Stimulated activated CD8-positive, alpha-beta memory T cell treated with anti-CD3 and anti-CD28 coated beads, Interleukin-15, amount 100 ng/mL, for 1 hour (primary cell): ENCODE results near the gene CCDC167.
"Not testable (repeated sequence)": the region's sequence is repeated elsewhere in the genome, so short reads cannot be mapped to it uniquely, and the experiment has no call there.

Experiments used
- DNase-seq: peaks from one replicate; pipeline ENCODE4 v3.0.0-alpha.2; 2020; ENCODE audit warnings: low read depth

Gene CCDC167

DNA sequence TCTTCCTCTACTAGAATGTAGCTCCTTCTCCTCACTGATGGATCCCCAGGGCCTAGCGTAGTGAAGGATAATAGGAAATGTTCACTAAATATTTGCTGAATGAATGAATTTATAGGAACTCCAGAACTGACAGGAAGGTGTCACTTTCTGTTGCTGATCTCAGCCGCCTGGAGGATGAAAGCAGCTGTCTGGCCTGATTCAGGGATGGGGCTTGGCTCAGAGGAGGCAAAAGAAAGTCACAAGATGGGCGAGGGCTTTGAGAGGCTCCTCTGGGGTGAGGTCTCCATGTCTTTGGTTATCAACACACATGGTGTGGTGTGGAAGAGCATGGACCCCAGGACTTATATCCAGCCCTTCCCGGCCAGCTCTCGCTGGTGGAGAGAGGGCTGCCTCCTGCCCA, 11.5 kb upstream of the CCDC167 start:
- DNase-seq: no peak

DNA sequence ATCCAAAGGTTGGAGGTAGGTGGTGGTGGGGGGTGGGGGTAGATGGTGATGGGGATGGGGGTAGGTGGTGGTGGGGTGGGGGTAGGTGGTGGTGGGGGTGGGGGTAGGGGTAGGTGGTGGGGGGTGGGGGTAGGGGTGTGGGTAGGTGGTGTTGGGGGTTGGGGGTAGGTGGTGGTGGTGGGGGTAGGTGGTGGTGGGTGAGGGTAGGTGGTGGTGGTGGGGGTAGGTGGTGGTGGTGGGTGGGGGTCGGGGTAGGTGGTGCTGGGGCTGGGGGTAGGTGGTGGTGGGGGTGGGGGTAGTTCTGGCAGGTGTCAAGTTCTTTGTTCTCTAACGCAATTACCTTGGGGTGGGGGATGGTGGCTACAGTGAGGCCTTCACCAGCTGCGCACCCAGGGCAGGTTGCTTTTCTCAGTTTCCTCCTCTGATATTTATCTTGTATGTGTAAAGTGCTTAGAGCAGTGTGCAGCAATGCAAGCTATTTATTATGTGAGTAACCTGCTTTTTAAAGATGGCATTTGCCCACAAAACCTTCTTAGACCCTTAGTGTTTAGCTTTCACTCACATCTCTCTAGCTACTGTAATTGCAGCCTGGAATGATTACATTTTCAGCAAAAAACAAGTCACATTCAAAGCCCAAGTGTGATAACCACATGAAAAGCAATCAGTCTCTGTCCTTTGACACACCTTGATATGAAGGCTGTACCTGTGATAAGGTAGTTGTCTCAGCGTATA, 8.2 kb upstream of the CCDC167 start:
- no peak for DNase-seq

DNA sequence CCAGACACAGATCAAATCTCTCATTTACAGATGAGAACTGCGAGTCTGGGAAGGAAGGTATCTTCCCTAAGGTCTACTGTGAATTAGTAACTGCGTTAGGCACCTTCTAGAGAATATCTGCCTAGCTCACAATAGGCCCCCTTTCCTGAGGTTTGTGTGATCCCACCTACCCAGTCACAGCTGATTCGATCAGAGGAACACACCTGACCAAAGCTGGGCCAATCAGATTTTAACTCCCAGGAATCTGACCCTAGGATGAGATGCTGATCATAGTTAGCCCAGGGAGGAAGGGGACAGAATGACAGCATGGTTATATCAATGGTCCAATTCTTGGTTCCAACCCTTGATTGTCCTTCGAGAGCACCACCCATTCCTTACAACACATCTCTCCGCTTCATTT, 7.4 kb upstream of the CCDC167 start:
- DNase-seq: no peak

DNA sequence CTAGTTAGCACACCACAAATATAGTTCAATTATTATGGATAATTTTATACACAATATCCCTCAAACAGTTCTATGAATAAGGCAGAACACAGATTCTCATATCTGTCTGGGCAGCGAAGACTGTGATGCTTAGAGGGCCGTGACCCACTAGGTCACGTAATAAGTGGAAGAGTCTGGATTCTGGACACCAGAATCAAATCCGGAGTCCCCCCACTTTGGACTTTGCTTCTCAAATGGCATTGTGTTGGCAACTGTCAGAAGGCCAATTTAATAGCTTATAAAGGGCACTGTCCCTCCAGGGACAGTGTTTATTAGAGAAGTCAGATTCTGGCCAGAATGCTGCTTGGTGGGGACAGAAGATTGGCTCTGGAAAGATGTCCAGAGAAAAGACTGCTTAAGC, 6.8 kb upstream of the CCDC167 start:
- DNase-seq: no peak

DNA sequence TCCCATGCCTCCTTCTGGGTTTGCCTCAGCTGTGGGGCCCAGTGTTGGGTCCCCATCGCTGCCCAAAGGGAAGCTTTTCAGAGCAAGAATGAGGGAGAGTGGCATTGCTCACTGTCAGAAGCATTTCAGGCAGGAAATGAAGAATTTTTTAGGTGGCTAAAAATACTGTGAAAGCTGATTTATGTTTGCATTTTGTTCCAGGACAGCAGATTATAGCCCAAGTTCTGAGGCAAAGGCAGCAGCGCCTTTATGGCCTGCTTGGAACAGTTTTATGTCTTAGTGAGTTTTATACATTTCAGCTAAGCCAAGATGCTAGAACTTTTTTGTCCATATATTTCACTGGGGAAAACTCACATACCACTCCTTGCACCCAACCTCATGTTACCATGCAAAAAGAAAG, 4.3 kb upstream of the CCDC167 start:
- no peak for DNase-seq

DNA sequence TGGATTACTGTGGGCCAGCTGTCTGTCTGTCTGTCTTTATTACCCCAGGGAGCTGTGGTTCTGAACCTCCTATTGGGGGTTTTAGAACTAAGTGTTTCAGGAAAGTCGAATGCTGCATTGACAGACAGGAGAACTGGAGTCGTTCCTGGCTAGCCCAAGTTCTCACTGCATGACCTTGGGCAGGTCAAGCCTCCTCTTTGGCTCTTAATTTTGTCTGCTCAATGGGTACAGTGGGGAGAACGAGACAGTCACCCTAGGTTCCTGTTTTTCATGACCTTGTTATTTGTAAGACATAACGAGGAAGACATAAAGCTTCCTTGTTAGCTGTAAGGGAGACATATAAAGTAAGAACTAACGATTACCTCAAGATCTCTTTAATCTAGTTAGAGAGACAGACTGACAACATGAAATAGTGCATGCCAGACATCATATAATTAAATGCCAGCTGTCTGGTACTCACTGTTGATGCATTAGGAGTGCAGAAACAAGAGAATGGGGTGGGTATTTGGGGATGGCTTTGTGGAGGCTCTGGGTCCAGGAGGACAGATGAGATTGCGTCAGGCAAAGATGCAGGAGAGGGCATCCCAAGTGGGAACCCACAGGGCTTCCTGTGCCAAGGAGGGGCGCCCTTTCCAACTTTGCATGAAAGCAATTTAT, 3.7 kb upstream of the CCDC167 start:
- DNase-seq: no peak

DNA sequence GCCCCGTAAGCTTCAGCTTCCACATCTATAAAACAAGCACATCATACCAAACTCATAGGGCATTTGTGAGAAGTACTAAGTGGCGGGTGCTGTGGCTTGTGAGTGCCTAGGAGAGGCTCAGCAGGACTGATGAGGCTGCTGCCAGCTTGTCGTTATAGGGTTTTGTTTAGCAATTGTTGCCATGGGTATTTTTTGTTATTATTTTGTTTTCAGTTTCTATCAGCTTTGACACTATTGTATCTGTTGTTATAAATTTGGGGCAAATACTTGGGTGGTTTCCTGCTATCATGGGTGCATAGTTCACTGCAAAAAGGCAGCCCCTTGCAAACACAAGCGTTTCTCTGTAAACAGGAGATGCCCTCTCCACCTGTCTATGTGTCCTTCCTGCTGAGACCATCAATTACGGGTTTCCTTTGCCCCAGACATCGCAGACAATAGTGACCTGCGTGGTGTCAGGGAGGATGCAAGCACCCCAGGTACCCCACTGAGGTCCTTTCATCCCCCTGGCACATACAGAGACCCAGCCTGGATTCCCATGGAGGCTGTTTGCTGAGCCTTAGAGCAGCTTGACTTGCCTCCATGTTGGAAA, 3.1 kb upstream of the CCDC167 start:
- DNase-seq: no peak

DNA sequence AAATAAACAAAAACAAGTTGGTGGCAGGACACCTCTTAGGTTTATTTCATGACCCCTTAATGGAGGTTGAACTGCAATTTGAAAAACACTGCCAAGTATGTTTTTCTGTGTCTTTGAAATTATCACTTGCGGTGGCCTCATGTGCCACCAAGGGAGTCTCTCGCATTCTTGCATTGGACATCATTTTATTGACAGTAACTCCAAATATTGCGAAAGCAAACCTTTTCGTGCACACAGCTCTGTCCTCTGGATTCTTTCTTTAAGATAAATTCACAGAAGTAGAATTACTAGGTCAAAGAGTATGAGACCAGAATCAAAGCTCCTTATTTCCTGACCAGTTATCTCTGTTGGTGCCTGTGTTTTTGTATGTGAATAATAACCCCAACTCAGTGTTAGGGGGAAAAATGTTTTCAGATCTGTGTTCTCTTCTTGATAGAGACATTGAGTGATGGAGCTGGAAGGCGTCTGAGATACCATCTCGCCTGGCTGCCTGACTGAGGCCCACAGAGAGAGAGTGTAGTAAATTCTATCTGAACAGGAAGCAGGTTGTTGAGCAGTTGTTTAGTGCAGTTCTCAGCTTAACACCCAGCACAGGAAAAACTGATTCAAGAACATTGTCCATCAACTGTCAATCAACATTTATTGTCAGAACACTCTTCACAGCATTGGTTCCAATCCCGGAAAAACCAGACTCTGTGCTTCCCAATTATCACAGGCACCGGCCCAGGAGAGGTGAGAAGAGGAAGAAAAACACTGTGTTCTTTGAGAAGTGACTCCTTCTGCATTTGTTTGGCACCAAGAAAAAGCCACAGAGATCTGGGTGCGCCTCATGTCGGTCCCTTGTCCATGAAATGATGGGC, 2.2 kb upstream of the CCDC167 start:
- DNase-seq: no peak

DNA sequence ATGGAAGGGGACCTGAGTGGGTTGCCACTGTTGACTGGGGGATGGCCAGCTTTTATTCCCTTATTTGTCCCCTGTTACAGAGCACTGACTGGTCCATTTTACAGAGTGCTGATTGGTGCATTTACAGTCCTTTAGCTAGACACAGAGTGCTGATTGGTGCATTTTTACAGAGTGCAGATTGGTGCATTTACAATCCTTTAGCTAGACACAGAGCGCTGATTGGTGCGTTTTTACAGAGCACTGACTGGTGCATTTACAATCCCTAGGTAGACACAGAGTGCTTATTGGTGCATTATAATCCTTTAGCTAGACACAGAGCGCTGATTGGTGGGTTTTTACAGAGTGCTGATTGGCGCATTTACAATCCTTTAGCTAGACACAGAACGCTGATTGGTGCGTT, 1.2 kb upstream of the CCDC167 start:
- not testable (repeated sequence) for DNase-seq

DNA sequence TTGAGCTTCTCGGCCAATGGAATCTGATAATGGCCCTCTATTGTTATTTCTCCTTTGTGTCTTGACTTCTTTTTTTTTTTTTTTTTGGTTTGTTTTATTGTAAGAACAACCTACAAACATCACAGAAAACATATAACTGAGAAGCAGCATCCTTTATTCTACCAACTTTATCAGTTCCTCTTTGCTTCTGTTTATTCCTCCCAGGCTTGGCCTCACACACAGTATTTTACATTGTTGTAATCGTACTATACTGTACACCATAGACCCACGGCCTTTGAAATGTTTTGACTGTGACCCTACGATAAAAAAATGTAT, 558 bp upstream of the CCDC167 start:
- no peak for DNase-seq

DNA sequence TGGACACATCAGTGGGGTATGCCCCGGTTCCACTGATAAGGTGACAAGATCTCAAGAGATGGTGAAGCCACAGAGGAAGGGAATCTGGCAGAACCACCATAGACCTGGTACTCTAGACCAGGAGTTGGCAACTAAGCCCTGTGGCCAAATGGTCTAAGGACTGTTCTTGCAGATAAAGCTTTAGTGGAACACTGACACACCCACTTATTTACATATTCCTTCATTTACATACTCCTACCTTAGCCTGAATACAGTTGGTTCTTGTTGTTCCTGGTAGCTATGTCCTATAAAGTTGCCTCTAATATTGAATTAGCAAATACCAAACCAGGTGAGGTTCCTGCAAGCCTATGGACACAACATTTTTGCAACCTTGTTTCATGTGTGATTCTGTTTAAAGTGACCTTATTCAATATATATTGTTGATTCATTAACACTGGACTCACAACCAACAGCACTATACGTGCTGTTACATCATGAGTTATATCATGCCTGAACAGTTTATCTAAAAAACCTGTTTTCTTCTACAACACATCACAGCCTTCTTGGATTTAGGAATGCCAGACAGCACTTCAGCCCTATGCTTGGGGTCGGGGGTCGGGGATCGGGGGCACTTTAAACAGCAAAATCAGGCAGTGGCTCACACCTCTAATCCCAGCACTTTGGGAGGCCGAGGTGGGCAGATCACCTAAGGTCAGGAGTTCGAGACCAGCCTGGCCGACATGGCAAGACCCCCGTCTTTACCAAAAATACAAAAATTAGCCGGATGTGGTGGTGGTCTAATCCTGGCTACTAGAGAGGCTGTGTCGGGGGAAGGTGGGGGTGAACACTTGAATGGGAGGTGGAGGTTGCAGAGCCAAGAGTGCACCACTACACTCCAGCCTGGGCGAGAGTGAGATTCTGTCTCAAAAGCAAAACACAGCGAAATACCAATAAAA, 2.5 kb downstream of the CCDC167 start:
- DNase-seq: no peak

DNA sequence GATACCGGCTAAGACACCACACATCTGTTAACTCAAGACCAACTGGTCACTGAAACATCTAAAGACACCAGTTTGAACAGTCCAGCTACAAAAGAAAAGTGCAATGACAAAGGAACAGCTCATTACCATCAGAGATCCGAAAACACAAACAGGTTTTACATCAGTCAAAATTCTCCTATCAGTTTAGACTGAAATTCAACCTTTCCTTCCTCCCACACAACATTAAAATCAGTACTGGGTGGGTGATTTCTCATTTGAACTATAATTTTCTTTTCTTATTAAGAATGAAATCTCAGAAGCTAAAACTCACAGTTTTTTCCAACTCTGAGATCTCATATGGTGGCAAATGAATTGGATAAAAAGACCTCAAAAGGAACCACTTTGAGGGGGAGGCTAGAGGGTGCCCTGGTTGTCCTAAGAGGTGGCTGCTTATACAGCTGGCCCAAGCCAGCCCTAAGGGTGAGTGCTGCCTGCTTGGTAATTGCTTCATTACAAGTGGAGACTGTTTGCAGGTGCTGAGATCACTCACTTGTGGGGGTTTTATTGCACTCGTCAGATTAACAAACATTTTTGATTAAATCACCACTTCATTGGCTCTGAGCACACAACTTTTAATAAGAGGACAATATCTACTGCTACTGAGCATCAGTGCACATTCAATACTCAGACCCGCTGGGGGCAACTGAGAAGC, 4.3 kb downstream of the CCDC167 start:
- no peak for DNase-seq

DNA sequence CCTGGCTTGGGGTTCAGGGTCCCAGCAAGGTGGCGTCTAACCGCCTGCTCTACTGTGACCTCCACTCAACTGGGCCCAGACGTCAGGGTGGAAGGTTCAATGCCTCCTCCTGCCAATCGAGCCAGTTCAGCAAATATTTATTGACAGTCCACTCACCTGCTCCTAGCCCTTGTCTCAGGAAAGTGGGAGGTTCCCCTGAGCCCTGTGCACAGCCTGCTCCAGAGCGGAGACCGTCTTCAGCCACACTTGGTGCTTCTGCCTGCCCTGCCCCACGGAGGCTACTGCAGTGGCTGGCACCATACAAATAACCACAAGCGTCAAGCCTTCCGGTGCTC, 6.1 kb downstream of the CCDC167 start:
- DNase-seq: no peak

DNA sequence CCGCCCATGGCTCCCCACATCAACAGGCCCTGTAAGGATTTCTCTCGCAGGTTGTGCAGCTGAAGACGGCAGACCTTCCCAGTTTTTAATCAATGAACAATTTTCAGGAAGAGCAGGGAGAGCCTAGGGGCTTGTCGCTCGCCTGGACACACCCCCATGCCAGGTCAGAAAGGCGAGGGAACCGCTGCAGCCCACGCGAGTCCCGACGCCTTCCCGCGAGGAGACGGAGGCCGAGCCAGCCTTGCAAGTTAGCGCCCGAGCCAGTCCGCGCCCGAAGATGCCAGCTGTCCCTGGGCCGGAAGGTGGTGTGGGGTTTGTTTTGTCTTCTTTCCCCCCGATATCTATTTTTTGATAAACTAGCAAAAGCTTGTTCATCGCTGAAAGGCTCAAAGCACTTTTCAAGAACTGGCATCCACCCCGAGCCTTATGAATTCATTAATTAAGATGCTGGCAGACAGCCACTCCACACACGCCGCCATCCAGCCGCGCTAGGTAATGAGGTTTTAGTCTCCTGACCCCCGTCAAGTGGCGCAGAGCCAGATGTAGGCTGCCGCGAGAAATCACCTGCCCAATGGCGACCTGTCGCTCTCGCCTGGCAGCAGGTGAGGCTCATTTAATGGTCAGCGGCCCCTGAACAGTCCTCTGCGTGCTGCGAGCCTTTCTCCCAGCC, 6.6 kb downstream of the CCDC167 start:
- no peak for DNase-seq

DNA sequence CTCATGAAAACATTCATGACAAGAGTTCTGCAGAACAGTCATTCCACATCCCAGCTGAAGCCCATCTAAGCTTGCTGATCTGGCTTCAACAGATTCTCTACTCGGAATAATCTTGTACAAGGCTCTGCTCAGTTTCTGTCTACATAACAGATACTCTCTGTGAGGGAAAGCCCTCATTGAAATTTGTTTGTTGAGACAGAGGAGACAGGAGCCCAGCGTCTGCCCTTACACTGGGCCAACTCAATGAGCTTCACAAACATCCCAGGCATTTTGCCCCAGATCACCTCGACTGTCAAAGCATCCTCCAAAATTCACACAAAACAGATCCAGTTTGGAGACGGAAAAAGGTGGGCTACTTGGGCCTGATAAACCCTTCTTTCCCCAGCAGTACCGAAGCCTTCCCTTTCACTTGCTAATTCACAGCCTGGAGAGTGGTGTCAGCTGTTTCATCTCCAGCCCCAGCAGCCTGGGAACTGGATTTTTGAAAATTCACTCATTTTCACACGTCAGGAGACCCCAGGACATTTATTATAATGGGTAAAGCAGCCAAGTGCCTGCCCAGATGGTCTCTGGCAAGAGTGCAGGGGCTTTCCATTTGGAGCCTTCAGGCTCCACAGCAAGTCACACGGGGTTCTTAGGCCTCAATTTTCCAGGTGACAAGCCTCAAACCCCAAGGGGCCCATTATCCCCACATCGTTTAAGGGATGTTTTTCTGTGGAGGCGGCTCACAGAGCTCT, 7.3 kb downstream of the CCDC167 start:
- no peak for DNase-seq

DNA sequence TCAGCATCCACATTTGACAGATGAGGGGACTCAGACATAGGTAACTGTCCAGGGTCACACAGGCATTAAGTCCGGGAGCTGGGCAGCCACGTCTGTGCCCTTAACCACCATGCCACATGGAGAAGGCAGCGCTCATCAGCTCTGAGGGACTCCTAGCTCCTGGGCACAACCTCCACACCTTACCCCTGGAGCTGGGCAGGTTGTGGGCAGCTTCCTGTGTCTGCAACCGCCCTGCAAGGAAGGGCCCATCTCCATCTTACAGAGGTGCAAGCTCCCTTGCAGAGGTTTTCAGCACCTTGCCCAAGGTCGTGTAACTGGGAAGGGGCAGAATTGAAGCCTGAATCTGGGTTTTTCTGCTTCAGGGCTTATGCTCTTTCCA, 7.9 kb downstream of the CCDC167 start:
- DNase-seq: no peak

DNA sequence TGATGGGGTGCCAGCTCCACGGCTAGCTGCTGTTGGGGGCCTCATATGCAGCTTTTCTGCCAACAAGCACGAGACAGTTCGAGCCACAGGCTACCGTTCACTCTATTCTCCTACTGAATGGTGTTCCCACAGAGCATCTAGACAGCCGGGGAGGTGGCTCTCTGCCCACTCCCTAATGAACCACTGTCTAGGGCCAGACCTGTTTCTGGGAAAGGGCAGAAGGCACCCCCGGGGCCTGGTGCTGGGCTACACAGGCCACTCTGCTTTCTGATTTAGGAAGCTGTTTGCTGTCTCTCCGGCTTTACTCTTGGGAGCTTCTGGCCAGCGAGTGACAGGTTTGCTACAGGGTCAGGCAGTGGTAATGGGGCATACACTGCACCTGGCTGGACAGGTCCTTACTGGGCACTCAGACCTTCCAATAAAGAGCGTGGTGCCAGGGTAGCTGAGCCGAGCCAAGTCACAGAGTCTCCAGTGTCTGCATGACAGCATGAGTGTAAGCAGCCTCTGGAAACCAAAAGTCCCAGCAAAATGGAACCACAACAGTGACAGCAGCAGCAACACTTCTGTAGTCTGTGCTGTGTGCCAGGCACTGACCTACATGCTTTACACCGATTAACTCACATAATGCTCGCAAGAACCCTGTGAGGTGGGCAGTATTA, 8.4 kb downstream of the CCDC167 start:
- no peak for DNase-seq

DNA sequence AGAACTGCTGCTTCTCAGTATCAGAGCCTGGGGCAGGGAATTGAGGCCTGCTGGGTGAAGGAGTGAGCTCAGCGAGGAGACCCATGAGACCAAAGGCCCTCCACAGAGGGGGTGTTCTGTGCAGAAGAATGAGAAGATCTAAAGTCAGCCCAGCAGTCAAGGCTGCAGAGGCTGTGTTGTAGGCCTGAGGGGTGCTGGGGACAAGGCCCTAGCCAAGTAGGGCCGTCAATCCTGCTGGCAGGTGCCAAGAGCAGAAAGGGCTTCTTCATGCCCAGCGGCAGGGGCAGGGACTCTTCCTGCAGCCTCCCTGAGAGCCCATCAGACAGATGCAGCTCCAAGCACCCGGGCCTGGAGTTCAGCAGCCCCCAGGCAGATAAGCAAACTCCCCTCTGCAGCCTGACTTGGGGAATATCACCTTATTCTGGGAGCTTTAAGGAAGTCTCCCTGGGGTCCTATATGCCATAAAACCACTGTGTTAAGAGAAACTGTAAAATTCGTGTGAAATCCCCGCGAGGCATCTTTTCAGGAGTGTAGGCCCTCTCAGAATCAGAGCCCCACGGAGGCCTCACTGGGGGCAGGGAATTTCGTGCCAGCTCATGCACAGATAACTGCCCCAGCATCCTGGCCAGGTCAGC, 9.0 kb downstream of the CCDC167 start:
- DNase-seq: no peak
